B cell (primary cell): ENCODE data around the gene NTM.

Experiments
- CTCF ChIP-seq: fragments of 200-600 bp; IDR thresholded peaks from one replicate; pipeline ENCODE4 v1.8.0; 2022; ENCODE audit warnings: antibody characterized with exemption, mild to moderate bottlenecking
- EZH2 ChIP-seq: IDR thresholded peaks from 2 replicates; pipeline ENCODE4 v1.6.1; 2012; ENCODE audit warnings: borderline replicate concordance, low read depth, mild to moderate bottlenecking, moderate library complexity, low read length; ENCODE audit not compliant: insufficient read depth, poor library complexity, severe bottlenecking

GRCh38 chr11:131841028-131841427, 470.6 kb downstream of the NTM start:
- TF ChIP-seq CTCF = no peak
- TF ChIP-seq EZH2 = no peak
